A549 (cell line): ENCODE measurements around the gene CD207. TPM values are rescaled to one million over a fixed set of nuclear protein-coding genes. Genes with fewer than 3 reads are reported as not detected.
A peak's percentile ranks its signal among the peaks of the same experiment; 100 is the strongest.

Source experiments
- ATAC-seq, 2 experiments: fragments of 200-7000 bp in 1 of 2; fragments of >200 bp in 1 of 2; cut with Nextera tagmentation in 1 of 2; cut with Tn5 transposase in 1 of 2; 3 replicates each; pipeline versions ENCODE4 v1.8.0 to v1.9.1; 2018 to 2020; ENCODE audit warnings: mild to moderate bottlenecking in 1 of 2, moderate library complexity in 1 of 2
- CTCF ChIA-PET: fragments of 300-600 bp; sonication (Branson Sonifier 250); formaldehyde crosslinking; extraction: SDS; loops from one replicate; lab custom pipeline; 2021; ENCODE audit warnings: antibody characterized with exemption, inconsistent platforms; lab: Yijun Ruan, JAX
- POLR2A ChIA-PET: fragments of 350-600 bp; formaldehyde crosslinking; extraction: SDS; loops from one replicate; lab custom pipeline; 2021; ENCODE audit warnings: antibody characterized with exemption, inconsistent platforms; lab: Yijun Ruan, JAX
- DNase-seq, 2 experiments: peaks; one replicate each; pipeline versions ENCODE4 v3.0.0 to v3.0.0-alpha.2; 2011 to 2016; ENCODE audit warnings: low read depth in 1 of 2, low spot score in 1 of 2
- FAIRE-seq: peaks from 2 replicates; lab custom pipeline; 2011; peaks lifted over from hg19 to GRCh38; lab: Jason Lieb, UNC
- H3K27ac ChIP-seq, 2 experiments: fragments of >200 bp; sonication (Bioruptor Twin); formaldehyde crosslinking; 3 replicates each; pipeline ENCODE4 v1.5.1; 2016 to 2017
- H3K4me1 ChIP-seq: fragments of >200 bp; sonication (Bioruptor Twin); formaldehyde crosslinking; 3 replicates; pipeline ENCODE4 v1.6.1; 2016
- H3K4me2 ChIP-seq: fragments of >200 bp; sonication (Bioruptor Twin); formaldehyde crosslinking; 3 replicates; pipeline ENCODE4 v1.6.1; 2016
- H3K4me3 ChIP-seq: fragments of >200 bp; sonication (Bioruptor Twin); formaldehyde crosslinking; 3 replicates; pipeline ENCODE4 v1.5.1; 2016
- H3K9me3 ChIP-seq: fragments of >200 bp; sonication (Bioruptor Twin); formaldehyde crosslinking; 3 replicates; pipeline ENCODE4 v1.6.1; 2016
- BHLHE40 ChIP-seq: IDR thresholded peaks from 2 replicates; pipeline ENCODE4 v1.6.1; 2012; ENCODE audit warnings: low read depth, low read length, inconsistent platforms
- CEBPB ChIP-seq, 2 experiments: fragments of >200 bp in 1 of 2; sonication (Bioruptor Twin) in 1 of 2; formaldehyde crosslinking in 1 of 2; IDR thresholded peaks; 2 replicates each; pipeline ENCODE4 v1.6.1; 2012 to 2016
- CHD4 ChIP-seq: fragments of 200-600 bp; sonication (generic); IDR thresholded peaks from 2 replicates; pipeline ENCODE4 v1.6.1; 2016; ENCODE audit warnings: antibody characterized with exemption, mild to moderate bottlenecking, borderline replicate concordance
- ESRRA ChIP-seq: fragments of 150-350 bp; IDR thresholded peaks from 2 replicates; pipeline ENCODE4 v1.6.1; 2014; ENCODE audit warnings: mild to moderate bottlenecking, low read length, borderline replicate concordance
- FOSL2 ChIP-seq, 2 experiments: fragments of 450-650 bp in 1 of 2; fragments of >200 bp in 1 of 2; sonication (Bioruptor Twin) in 1 of 2; formaldehyde crosslinking; IDR thresholded peaks; 2 replicates each; pipeline versions ENCODE4 v1.5.0 to v1.6.1; 2016 to 2020; ENCODE audit warnings: mild to moderate bottlenecking in 1 of 2, moderate library complexity in 1 of 2
- FOXS1 ChIP-seq: fragments of 250-450 bp; sonication (Bioruptor Pico); IDR thresholded peaks from 2 replicates; pipeline ENCODE4 v1.5.0; 2020; ENCODE audit warnings: mild to moderate bottlenecking, moderate library complexity
- HDAC2 ChIP-seq: fragments of 200-600 bp; sonication (generic); IDR thresholded peaks from 2 replicates; pipeline ENCODE4 v1.6.1; 2016
- HOXA7 ChIP-seq: fragments of 250-450 bp; sonication (Bioruptor Pico); IDR thresholded peaks from 2 replicates; pipeline ENCODE4 v1.5.0; 2020; ENCODE audit warnings: mild to moderate bottlenecking, moderate library complexity
- JUN ChIP-seq, 2 experiments: fragments of >200 bp; sonication (Bioruptor Twin); formaldehyde crosslinking; IDR thresholded peaks; 2 replicates in 1 of 2; 3 replicates in 1 of 2; pipeline ENCODE4 v1.6.1; 2016 to 2017
- JUNB ChIP-seq: fragments of >200 bp; sonication (Bioruptor Twin); formaldehyde crosslinking; IDR thresholded peaks from 2 replicates; pipeline ENCODE4 v1.6.1; 2016
- KDM1A ChIP-seq: fragments of 200-600 bp; sonication (generic); IDR thresholded peaks from 2 replicates; pipeline ENCODE4 v1.6.1; 2016; ENCODE audit warnings: low read depth, mild to moderate bottlenecking
- MAFK ChIP-seq: fragments of 450-650 bp; IDR thresholded peaks from 2 replicates; pipeline ENCODE4 v1.6.1; 2014; ENCODE audit not compliant: partially characterized antibody
- NR3C1 ChIP-seq: fragments of >200 bp; sonication (Bioruptor Twin); formaldehyde crosslinking; IDR thresholded peaks from 3 replicates; pipeline ENCODE4 v1.6.1; 2017
- PHF8 ChIP-seq: fragments of 200-600 bp; sonication (generic); IDR thresholded peaks from 2 replicates; pipeline ENCODE4 v1.6.1; 2016; ENCODE audit warnings: low read depth, mild to moderate bottlenecking, antibody characterized with exemption, moderate library complexity, borderline replicate concordance
- RAD21 ChIP-seq, 2 experiments: fragments of >200 bp in 1 of 2; sonication (Bioruptor Twin) in 1 of 2; formaldehyde crosslinking in 1 of 2; IDR thresholded peaks in 1 of 2; conservative IDR thresholded peaks in 1 of 2; 2 replicates in 1 of 2; 3 replicates in 1 of 2; pipeline ENCODE4 v1.6.1; 2012 to 2018; ENCODE audit warnings: inconsistent platforms in 1 of 2
- RNF2 ChIP-seq: fragments of 200-600 bp; sonication (generic); IDR thresholded peaks from 2 replicates; pipeline ENCODE4 v1.6.1; 2016; ENCODE audit warnings: low read depth, mild to moderate bottlenecking, antibody characterized with exemption, moderate library complexity, borderline replicate concordance
- SMC3 ChIP-seq: fragments of >200 bp; sonication (Bioruptor Twin); formaldehyde crosslinking; IDR thresholded peaks from 3 replicates; pipeline ENCODE4 v1.6.1; 2018; ENCODE audit warnings: inconsistent platforms
- ZSCAN20 ChIP-seq: fragments of 250-450 bp; sonication (Bioruptor Pico); IDR thresholded peaks from 2 replicates; pipeline ENCODE4 v1.8.0; 2022; ENCODE audit warnings: mild to moderate bottlenecking, moderate library complexity
- WGBS: methylation state at CpG from one replicate; pipeline ENCODE4 v1.1.6; 2017; ENCODE audit errors: missing lambda C conversion rate; 5-methylcytosine and 5-hydroxymethylcytosine counted together
- polyA plus RNA-seq, 4 experiments: library from polyadenylated mRNA; depleted of rRNA in 3 of 4; stranded (reverse); fragments of >200 nt; fragmentation: RNase III in 1 of 4; extraction: RNeasy Plus Mini Kit Qiagen cat#74134 plus additional on column Dnase treatment in 1 of 4; gene quantifications; 2 replicates in 3 of 4; 3 replicates in 1 of 4; pipeline ENCODE4 v1.2.3, GENCODE V29; 2011 to 2017
- TF ChIP-seq, protein P1 (sequence below): IDR thresholded peaks from 2 replicates; pipeline ENCODE4 v1.6.1; 2012
- TF ChIP-seq, protein P2 (sequence below): fragments of 200-600 bp; sonication (generic); IDR thresholded peaks from 2 replicates; pipeline ENCODE4 v1.6.1; 2016; ENCODE audit warnings: antibody characterized with exemption, mild to moderate bottlenecking, moderate library complexity
- TF ChIP-seq, protein P3 (sequence below): fragments of >200 bp; sonication (Bioruptor Twin); formaldehyde crosslinking; IDR thresholded peaks from 3 replicates; pipeline ENCODE4 v1.5.1; 2016
- TF ChIP-seq, protein P4 (sequence below): fragments of 150-350 bp; IDR thresholded peaks from 2 replicates; pipeline ENCODE4 v1.6.1; 2014; ENCODE audit warnings: low read depth, mild to moderate bottlenecking, low read length
- TF ChIP-seq, protein P5 (sequence below): fragments of >200 bp; sonication (Bioruptor Twin); formaldehyde crosslinking; IDR thresholded peaks from 3 replicates; pipeline ENCODE4 v1.6.1; 2016
- TF ChIP-seq, protein P6 (sequence below): fragments of >200 bp; sonication (Bioruptor Twin); formaldehyde crosslinking; IDR thresholded peaks from 2 replicates; pipeline ENCODE4 v1.6.1; 2016

The CD207 gene
- polyA plus RNA-seq, 2 of the 4 experiments (the other 2 are of a cell fraction), result 0.05 TPM; not detected in 1

DNA sequence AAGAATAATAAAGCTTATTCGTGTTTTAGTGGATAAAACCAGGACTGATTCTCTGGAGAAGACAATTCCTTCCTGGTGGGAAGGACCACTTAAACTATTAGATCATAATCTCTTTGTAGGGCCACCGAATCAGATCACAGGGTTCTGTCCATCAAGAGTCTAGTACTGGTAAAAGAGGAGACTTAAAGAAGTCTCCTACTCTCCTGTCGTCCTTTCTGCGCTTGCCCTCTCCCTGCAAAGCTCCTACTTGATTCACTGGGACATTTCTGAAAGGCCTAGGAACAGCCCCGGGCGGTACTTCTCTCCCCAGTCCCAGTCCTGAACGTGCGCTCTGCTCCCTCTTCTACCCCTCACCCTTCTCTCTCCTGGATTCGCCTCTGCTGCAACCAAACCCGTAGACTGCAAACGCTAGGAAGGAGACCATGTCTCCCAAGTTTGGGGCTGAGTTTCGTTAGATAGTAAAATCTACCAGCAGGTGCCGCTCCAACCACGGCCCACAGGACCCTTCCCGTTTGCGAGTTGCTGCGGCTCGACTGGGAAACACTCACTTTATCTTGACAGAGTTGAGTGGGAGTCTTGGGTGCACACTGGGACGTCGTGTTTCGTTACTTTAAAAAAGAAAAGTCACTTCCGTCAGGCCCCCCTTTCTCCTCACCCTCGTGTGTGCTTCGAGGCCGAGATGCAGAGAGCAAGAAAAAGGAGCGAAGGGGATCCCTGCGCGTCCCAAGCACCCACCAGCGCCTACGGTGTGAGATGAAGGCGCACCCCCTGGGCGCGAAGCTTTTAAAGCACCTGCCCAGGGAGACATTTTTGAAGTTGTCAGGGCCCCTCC is 46.1 kb downstream of the CD207 start:
- TF ChIP-seq, protein P1, sequence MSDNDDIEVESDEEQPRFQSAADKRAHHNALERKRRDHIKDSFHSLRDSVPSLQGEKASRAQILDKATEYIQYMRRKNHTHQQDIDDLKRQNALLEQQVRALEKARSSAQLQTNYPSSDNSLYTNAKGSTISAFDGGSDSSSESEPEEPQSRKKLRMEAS, result peak; percentile 44; the same call in 1 of the 2 replicates
- peak; percentile 80 for TF ChIP-seq SMC3
- peak; percentile 90 to 94 for TF ChIP-seq RAD21 (conservative IDR thresholded peaks at IDR 0.05 in 1 of 2, IDR thresholded peaks at IDR 0.05 in 1 of 2)
- TF ChIP-seq JUN (IDR thresholded peaks at IDR 0.05), result no peak
- TF ChIP-seq PHF8, result no peak
- TF ChIP-seq, protein P2, sequence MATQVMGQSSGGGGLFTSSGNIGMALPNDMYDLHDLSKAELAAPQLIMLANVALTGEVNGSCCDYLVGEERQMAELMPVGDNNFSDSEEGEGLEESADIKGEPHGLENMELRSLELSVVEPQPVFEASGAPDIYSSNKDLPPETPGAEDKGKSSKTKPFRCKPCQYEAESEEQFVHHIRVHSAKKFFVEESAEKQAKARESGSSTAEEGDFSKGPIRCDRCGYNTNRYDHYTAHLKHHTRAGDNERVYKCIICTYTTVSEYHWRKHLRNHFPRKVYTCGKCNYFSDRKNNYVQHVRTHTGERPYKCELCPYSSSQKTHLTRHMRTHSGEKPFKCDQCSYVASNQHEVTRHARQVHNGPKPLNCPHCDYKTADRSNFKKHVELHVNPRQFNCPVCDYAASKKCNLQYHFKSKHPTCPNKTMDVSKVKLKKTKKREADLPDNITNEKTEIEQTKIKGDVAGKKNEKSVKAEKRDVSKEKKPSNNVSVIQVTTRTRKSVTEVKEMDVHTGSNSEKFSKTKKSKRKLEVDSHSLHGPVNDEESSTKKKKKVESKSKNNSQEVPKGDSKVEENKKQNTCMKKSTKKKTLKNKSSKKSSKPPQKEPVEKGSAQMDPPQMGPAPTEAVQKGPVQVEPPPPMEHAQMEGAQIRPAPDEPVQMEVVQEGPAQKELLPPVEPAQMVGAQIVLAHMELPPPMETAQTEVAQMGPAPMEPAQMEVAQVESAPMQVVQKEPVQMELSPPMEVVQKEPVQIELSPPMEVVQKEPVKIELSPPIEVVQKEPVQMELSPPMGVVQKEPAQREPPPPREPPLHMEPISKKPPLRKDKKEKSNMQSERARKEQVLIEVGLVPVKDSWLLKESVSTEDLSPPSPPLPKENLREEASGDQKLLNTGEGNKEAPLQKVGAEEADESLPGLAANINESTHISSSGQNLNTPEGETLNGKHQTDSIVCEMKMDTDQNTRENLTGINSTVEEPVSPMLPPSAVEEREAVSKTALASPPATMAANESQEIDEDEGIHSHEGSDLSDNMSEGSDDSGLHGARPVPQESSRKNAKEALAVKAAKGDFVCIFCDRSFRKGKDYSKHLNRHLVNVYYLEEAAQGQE, result no peak
- TF ChIP-seq, protein P3, sequence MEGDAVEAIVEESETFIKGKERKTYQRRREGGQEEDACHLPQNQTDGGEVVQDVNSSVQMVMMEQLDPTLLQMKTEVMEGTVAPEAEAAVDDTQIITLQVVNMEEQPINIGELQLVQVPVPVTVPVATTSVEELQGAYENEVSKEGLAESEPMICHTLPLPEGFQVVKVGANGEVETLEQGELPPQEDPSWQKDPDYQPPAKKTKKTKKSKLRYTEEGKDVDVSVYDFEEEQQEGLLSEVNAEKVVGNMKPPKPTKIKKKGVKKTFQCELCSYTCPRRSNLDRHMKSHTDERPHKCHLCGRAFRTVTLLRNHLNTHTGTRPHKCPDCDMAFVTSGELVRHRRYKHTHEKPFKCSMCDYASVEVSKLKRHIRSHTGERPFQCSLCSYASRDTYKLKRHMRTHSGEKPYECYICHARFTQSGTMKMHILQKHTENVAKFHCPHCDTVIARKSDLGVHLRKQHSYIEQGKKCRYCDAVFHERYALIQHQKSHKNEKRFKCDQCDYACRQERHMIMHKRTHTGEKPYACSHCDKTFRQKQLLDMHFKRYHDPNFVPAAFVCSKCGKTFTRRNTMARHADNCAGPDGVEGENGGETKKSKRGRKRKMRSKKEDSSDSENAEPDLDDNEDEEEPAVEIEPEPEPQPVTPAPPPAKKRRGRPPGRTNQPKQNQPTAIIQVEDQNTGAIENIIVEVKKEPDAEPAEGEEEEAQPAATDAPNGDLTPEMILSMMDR, result peak; percentile 98
- TF ChIP-seq HDAC2, result no peak
- H3K4me1 ChIP-seq, result peaks cover 7% of the 10 kb centered on the region; the same call in 1 of the 3 replicates
- ChIA-PET CTCF (interaction anchor here (0.5 to 11.7 kb wide), 71 partner anchors 8 to 1409 kb away, joined by 3 to 147 read pairs (median 4); partner anchors contain the start of genes ADD2, ANKRD53, CLEC4F and TGFA), POLR2A (no interaction called here)
- FAIRE-seq (peak; percentile 54), DNase-seq (peak; percentile 78 to 85), ATAC-seq (peak; percentile 86 to 96)
- H3K4me3 ChIP-seq, result peak overlapping the region; percentile 45
- H3K9me3 ChIP-seq, result no peaks in the 10 kb centered on the region
- 4% methylated on average over 33 of the region's 33 CpGs for WGBS
- H3K4me2 ChIP-seq, result peak overlapping the region; percentile 97
- H3K27ac ChIP-seq, result 0 out of 6 replicates have a peak overlapping the region, but pooled peaks of 1 of the 2 experiments have one; percentile 11

DNA sequence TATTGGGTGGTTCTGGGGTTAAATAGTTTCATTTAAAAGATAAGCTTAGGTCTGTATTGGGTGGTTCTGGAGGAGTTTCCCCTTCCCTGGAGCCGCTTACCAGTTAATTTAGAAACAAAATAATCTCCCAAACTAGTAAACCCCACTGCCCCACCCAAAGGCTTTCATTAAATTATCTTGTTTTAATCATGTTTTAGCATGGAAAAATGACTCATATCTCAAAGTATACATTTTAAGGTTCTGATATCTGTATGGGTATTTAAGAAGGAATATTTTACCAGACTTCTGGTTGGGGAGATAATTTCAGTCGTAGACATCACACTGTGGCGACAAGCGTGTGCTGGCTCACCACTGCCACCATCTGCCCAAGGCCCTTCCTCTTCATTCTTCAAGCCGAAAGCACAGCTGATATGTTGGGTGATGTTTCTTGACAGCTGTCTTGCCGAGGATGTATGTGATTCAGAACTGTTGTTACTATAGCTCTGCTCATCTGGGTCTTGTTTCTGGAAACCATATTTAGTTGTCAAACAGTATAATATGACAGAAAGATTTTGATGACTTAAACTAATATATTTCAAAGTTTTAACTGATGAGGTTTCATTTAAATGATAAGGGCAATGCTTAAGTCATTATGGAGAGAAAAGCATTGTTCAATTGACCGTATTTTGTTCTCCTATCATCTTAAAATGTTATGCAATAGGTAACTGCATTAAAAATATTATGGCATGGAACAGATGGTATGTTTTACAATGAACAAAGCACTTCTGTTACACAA is 50.3 kb downstream of the CD207 start:
- CTCF ChIA-PET, result interaction anchor here (0.6 to 9.0 kb wide), 39 partner anchors 8 to 487 kb away, joined by 3 to 78 read pairs (median 4); partner anchors contain the start of gene ADD2
- POLR2A ChIA-PET, result interaction anchor here (1.2 kb wide), 1 partner anchor 481 kb away, joined by 3 read pairs; no protein-coding TSS in a partner anchor
- Histone ChIP-seq H3K27ac (no peak overlapping the region), H3K9me3 (no peaks in the 10 kb centered on the region), H3K4me1 (peaks cover 6% of the 10 kb centered on the region), H3K4me2 (no peak overlapping the region), H3K4me3 (no peak overlapping the region)
- peak; percentile 49 to 74 for DNase-seq
- peak; percentile 59 for FAIRE-seq
- ATAC-seq, result peak; percentile 66 to 77; a peak in 5 of 6 replicates
- 13% methylated on average over 7 of the region's 7 CpGs for WGBS
- TF ChIP-seq, protein P4, sequence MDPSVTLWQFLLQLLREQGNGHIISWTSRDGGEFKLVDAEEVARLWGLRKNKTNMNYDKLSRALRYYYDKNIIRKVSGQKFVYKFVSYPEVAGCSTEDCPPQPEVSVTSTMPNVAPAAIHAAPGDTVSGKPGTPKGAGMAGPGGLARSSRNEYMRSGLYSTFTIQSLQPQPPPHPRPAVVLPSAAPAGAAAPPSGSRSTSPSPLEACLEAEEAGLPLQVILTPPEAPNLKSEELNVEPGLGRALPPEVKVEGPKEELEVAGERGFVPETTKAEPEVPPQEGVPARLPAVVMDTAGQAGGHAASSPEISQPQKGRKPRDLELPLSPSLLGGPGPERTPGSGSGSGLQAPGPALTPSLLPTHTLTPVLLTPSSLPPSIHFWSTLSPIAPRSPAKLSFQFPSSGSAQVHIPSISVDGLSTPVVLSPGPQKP, result no peak
- TF ChIP-seq ESRRA, result no peak
- TF ChIP-seq NR3C1, result no peak
- TF ChIP-seq, protein P5, sequence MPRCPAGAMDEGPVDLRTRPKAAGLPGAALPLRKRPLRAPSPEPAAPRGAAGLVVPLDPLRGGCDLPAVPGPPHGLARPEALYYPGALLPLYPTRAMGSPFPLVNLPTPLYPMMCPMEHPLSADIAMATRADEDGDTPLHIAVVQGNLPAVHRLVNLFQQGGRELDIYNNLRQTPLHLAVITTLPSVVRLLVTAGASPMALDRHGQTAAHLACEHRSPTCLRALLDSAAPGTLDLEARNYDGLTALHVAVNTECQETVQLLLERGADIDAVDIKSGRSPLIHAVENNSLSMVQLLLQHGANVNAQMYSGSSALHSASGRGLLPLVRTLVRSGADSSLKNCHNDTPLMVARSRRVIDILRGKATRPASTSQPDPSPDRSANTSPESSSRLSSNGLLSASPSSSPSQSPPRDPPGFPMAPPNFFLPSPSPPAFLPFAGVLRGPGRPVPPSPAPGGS, result no peak
- no peak for TF ChIP-seq BHLHE40
- TF ChIP-seq CHD4, result no peak
- TF ChIP-seq HOXA7 (CRISPR knock-in tag), result no peak
- TF ChIP-seq ZSCAN20, result no peak
- TF ChIP-seq JUN (IDR thresholded peaks at IDR 0.05), result no peak
- TF ChIP-seq MAFK, result no peak
- no peak for TF ChIP-seq RNF2
- TF ChIP-seq, protein P6, sequence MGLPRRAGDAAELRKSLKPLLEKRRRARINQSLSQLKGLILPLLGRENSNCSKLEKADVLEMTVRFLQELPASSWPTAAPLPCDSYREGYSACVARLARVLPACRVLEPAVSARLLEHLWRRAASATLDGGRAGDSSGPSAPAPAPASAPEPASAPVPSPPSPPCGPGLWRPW, result no peak
- no peak for TF ChIP-seq FOXS1 (CRISPR knock-in tag)
- no peak for TF ChIP-seq JUNB
- no peak for TF ChIP-seq CEBPB (IDR thresholded peaks at IDR 0.05)
- no peak for TF ChIP-seq KDM1A
- TF ChIP-seq, protein P1, result peak; percentile 52
- TF ChIP-seq FOSL2 (IDR thresholded peaks at IDR 0.05), result no peak
- no peak for TF ChIP-seq FOSL2 (CRISPR knock-in tag; IDR thresholded peaks at IDR 0.05)
